Activated naive CD8-positive, alpha-beta T cell treated with anti-CD3 and anti-CD28 coated beads, Interleukin-2, amount 10 ng/mL, durations not matched to agents 7 days and 5 days (primary cell): ENCODE data around the gene C1QTNF2. TPM values are rescaled to one million over a fixed set of nuclear protein-coding genes. Genes with fewer than 3 reads are reported as not detected.

Experiments
- total RNA-seq, 2 experiments: library from RNA; stranded (reverse); gene quantifications; one replicate each; pipeline ENCODE4 v1.2.3, GENCODE V29; 2021

The C1QTNF2 gene
- total RNA-seq, 2 experiments from 2014 or later: not detected

Other genes with a start within 250 kb of the C1QTNF2 start
- not detected for gene FABP6, start 141.1 kb downstream of the C1QTNF2 start, total RNA-seq
- gene CCNJL, start 58.1 kb downstream of the C1QTNF2 start, total RNA-seq: under 1 TPM in 1 of 2 experiments, not detected in 1; 0.17 TPM
- under 1 TPM; 0.61 to 0.71 TPM for gene FAM200C, start 29.4 kb upstream of the C1QTNF2 start, total RNA-seq
- gene SLU7, start 48.5 kb upstream of the C1QTNF2 start, total RNA-seq: 10 to 100 TPM; 62.3 to 66.6 TPM
- gene PTTG1, start 51.2 kb upstream of the C1QTNF2 start, total RNA-seq: 100 to 1,000 TPM; 118 TPM